Tongue (tissue), 2 donors: Measurements from ENCODE around the gene NOTCH4. TPM values are rescaled to one million over a fixed set of nuclear protein-coding genes. Genes with fewer than 3 reads are reported as not detected.
"Not testable (repeated sequence)": the region's sequence is repeated elsewhere in the genome, so short reads cannot be mapped to it uniquely, and the experiment has no call there.

Experiments used
- DNase-seq: peaks from one replicate; pipeline ENCODE4 v3.0.0-alpha.2; 2015
- total RNA-seq: library from RNA; depleted of rRNA; stranded (reverse); fragments of >200 nt; gene quantifications from one replicate; pipeline ENCODE4 v1.2.3, GENCODE V29; 2014

NOTCH4 gene
- total RNA-seq, 1 donor from 2014 or later, result 10.6 TPM

DNA sequence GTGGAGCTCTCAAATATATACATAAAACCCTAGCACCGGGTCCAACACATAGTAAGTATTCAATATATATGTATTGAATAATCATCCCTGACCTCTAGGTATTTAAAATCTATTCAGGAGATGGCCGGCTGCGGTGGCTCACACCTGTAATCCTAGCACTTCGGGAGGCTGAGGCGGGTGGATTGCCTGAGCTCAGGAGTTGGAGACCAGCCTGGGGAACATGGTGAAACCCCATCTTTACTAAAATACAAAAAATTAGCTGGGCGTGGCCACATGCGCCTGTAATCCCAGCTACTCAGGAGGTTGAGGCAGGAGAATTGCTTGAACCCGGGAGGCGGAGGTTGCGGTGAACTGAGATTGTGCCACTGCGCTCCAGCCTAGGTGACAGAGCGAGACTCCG, 30.8 kb downstream of the NOTCH4 start:
- DNase-seq, result not testable (repeated sequence)

DNA sequence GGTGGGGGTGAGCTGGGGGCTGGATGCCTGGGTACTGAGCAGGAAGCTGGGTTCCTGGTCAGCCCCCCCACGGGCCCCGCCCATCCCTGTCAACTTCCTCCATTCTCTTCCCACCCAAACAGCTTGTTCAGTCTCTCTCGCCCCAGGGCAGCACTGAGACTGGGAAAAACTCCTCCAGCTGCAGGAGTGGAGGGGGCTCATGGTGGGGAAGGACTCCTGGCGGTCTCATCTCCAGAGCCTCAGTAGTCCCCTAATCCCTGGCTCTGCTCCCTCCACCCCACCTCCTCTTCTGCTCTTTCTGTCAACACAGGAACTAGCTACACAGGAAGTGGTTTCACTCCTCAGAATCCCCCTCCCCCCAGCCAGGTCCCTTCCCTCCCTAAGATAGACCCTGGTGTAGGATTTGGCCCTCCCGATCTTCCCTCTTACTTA, 31.2 kb downstream of the NOTCH4 start, which contains the start of gene GPSM3:
TSS of gene GPSM3 (minus strand) at position 36 of the 432 bp plus-strand sequence. CDS start 130 bp downstream, outside the sequence.
- peak; percentile 36 for DNase-seq

DNA sequence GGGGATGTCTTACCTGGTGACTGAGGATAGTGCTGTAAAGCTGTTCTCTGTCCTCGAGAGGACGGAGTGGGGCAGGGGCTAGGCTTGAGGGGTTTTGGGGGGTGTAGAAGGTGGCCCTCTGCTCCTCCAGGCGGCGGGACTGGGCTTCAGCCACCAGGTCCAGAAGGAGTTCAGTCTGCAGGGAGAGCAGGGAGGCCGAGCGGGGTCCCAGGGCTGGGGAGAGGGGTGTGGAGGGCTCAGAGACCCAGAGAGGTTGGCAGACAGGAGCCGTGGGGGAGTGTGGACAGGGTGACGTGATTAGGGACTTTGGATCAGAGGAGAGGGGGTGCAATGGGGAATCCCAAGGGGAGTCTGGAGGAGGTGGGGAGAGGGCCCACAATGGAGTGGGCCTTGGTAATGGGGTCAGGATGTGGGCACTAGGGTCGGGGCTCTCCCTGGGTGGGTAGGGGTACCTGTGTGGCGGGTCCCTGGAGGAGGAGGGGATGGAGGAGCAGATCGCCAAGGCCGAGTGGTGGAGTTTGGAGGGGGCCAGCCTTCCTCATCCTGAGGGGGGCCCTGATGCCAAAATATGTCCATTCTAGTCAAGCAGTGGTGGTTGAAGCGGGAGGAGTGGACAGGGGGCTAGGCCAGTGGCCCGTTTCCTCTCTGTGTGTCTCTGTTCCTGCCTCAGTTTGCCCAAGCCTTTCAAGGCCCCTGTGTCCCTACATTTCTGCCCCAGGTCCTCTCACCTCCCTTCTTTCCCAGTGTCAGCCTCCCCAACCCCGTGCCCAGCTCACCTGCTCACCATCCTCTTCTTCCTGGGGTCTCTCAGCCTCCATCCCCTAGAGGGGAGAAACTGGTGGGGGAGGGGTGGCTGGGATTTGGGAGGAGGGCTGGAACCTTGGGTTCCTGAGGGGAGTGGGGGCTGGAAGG, 31.9 kb downstream of the NOTCH4 start:
- DNase-seq, result no peak

DNA sequence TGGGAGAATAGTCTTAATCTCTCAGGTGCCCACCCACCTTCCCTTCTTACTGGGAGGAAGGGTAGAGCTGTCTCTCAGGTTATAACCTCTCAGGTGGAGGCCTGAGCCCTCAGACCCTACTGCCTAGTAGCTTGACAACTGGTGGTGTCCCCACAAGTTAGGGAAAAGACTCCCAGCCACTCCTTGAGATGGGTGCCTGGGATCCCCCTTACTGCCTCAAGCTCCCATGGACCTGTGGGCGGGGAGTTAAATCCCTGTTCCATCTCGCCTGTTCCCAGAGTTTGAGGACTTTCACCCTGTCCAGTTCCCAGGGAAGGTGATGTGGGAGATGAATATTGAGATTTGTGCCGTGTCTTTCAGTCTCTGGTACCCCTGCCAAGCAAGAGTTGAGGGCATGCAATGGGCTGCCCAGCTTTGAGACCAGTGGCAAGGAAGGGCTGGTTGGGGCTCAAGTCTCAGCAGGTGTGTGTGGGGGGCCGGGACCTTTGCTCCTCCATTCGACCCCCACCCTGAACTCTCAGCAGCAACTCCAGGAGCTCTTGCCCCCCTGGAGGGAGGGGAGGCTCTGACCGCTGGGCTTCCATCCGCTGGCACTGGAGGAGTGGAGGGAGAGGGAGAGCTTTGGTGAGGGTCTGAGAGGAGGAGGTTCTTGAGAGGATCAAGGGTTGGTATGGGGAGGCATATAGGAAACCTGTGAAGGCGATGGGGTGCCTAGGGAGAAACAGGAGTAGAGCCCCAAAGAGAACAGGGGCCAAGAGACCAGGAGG, 32.8 kb downstream of the NOTCH4 start:
- no peak for DNase-seq

DNA sequence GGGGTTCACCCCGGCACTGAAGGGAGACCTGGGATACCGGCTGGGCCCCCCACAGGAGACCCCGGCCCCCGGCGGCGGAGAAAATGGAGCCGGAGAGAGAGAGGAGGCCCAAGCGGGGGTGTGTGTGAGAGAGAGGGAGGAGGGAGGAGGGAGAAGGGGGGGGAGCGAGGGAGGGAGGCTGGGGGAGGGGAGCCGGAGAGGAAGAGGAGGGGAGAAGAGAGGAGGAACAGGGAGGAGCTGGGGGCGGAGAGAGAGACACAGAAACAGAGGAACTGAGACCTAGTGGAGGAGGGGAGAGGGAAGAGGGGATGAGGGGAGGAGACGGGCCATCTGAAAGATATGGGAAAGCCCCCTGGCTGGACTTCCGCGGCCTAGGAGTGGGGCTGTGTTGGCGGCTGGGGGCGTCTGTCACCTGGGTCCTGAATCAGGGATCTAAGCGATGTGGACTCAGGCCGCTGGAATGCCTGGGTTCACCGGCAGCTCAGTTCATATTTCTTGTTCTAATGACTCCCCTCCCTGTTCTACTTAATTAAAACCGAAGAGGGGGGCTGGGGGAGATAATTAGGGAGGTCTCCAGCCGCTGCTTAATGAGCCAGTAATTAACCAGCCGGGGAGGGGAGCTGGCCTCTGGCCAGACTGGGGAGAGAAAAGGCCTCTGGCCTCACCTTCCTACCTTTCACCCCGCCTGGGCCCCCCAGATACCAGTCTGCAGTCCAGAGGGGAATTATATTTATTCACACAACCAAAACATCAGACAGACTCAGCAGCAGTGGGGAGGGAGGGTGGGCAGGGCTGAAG, 33.6 kb downstream of the NOTCH4 start, which contains the start of gene PBX2:
TSS of gene PBX2 (minus strand) at position 149 of the 798 bp plus-strand sequence. CDS start 287 bp downstream, outside the sequence.
- peak; percentile 97 for DNase-seq

DNA sequence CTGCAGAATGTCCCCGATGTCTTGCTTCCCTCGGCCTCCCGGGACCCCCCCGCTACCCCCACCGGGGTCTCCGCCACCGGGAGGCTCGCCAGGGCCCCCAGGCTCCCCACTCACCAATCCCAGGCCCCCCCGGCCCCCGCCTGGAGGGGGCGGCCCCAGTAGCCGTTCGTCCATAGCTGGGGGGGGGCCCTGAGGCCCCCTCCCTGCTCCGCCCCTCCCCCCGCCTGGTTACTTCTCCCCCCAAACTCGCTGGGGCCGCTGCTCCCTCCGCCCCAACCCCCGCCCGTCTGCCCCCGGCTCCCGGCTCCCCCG, 34.2 kb downstream of the NOTCH4 start:
- DNase-seq, result no peak

DNA sequence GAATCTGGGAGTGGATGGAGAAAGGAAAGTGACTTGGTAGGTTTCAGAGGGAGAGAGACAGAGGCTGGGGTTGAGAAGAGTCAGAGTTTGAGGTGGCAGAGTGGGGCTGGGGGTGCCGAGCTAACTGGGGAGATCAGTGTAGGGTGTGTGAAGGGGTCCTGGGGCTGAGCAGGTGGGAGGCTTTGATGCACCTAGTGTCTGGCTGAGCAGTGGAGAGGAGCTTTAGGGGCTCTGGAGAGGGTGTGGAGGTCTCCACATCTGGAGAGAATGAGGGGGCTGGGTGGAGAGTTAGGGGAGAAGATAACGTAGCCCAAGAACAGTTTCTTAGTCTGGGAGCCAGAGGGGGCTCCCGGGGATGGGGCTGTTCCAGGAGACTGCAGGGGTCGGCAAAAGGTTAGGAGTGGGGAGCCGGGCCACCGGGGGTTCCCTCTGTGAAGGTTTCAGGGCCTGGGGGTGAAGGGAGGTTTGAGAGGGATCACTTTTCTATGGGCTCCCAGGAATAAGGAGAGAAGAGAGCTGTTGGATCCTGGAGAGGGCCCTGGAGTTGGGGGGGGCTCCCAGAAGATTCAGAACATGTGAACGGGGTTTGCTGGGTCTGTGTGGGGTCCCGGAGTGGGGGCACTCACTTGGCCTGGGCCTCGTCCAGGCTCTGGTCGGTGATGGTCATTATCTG, 34.7 kb downstream of the NOTCH4 start:
- peak; percentile 35 for DNase-seq

DNA sequence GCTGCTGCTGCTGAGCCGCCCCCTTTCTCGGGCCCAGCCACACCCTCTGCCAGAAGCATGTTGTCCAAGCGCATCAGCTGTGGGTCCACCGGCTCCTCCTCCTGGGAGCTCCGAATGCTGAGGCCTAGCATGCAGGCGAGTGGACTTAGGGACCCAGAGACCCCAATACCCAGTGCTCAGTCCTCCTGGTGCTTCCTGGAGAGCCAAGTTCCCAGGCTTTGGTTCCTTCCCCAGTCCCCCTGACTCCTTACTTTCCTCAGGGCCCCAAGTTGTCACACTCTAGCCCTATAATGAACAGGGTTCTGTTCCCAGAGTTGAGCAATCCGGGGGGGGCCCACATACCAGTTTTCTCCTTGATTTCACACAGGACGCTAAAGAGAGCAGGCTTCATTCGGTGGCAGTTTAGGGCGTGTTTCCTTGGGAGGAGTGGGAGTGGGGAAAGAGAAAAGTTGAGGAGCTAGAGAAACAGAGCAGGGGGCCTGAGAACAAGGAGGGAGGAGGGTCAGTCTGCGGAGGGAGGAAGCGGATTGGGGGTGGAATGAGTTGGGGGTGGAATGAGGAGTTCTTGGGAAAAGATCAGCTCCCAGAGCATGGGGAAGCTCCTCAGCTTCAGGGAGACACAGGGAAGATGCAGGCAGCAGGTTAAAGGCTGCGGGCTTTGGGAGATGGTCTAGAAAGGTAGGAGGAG, 35.3 kb downstream of the NOTCH4 start:
- DNase-seq, result peak; percentile 54

DNA sequence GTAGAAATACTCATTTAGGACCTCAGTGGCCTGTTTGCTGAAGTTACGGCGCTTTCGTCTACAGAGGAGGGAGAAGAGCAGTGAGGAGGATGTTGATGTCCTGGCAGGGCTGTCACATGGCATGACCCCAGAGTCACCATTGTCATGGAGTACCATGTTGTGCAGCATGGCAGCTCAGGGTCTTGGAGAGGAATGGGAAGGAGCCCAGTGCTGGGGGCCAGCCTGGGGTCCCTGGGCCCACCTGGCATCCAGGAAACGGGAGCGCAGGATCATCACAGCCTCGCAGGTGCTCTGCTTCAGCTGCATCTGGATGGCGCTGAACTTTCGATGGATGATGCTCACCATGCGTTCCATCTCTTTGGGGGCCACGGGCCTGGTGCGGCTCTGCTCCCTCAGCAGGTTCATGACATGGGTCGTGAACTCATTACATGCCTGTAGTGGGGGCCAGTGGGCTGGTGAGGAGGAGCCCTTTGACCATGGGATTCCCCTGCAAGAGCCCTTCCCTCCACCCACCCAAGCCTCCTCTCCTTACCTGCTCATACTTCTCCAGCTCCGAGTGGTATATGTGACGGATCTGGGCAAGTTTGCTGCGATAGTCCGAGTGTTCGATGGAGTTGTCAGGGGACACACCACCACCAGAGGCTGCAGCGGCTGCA, 36.0 kb downstream of the NOTCH4 start:
- not testable (repeated sequence) for DNase-seq

DNA sequence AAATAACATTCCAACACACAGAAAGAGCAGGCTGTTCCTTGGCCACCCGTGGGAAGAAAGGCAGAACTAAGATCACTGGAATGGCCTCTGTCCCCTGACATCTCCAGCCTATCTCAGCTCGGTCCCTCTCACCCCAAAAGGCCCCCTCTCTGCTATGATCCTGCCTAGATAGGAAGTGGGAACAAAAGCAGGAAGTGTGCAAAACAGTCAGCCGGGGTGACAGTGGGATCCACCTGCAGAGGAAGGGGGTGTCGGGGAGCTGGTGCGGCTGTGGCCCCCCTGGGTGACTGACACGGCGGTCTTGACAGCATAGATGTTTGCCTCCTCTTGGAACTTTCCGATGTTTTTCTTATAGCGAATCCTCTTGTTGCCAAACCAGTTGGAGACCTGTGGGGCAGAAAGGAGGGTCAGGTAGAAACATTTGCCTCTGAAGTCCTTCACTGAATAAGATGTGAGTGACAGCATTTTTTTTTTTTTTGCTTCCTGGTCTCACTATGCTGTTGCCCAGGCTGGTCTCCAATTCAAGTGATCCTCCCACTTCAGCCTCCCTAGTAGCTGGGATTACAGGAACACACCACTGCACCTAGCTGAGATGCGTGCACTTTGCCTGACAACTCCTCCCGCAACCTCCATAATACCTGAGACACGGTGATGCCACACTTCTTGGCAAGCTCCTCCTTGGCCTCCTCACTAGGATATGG, 36.7 kb downstream of the NOTCH4 start:
- no peak for DNase-seq

DNA sequence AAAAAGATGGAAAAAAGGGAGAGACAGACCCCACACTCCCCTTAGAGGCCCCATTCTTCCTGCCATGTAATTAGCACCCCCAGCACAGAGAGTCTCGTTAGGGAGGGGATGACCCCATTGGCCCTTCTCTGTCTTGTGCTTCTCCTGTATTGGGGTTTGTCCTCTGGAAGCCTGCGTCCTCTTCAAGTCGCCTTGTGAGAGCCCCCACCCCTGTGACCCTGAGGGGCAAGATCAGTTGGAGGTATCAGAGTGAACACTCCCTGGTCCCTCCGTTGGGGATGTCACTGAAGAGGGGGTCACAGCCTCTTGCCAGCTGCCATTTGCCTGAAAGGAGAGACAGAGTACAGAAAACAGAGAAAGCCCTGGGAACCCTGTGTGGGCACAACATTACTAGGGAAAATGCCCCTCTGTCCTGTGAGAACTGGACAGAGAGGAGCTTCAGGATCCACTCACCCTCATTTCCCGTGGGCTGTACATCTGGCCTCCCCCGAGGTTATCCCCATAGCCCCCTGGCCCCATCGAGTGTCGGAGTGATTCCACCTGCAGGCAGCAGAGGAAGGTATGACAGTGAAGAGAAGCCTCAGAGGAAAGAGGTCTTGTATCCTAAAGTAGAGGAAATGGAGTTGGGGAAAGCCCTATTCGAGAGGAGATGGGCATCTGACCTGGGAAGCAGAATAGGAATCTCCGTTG, 37.6 kb downstream of the NOTCH4 start:
- not testable (repeated sequence) for DNase-seq

DNA sequence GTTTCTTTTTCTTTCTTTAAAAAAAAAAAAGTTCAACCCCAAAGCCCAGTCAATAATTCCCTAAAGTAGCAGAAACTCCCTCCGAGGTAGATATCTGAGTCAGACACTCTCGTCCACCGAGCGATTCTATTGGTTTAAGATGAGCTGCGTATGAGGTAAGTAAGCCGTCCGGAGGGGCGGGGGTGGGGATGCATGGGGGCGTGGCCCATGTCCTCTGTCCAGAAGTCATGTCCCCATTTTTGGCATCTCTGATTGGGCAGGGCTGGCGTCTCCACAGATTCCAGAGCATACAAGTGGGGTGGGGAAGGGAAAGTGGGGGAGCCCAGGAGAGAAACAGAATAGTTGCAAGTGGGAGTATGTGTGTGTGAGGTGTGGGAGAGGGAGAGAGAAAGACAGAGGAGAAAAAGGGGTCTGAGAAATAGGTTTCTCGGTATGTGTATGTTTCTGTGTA, 38.2 kb downstream of the NOTCH4 start:
- peak; percentile 78 for DNase-seq

DNA sequence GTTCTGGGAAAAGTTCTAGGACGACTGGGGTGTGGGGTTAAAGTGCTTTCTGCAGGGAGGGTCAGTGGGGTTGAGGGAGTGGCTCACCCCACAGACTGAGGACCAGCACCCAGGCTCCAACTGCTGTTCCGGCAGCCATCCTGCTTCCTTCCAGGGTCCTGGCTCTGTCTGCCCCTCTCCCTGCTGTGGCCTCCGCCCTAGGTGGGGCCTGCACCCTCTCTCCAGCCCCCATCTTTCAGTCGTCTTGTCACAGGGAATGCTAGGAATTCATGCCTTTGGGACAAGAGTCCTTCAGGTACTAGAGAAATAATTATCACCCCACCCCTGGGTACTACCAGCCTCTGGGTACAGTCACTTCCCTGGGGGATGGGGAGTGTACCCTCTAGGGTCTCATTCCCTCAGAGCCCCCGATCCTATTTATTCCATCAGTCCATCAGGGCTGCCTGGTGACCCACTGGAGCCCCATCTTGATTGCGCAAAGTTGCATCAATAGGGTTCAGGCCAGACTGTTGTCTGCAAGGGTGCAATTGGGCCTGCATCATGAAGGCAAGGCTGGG, 39.7 kb downstream of the NOTCH4 start, which contains the start of gene AGER:
TSS of gene AGER (minus strand) at position 170 of the 557 bp plus-strand sequence. CDS start at position 139, 31 bp downstream.
- DNase-seq, result no peak

DNA sequence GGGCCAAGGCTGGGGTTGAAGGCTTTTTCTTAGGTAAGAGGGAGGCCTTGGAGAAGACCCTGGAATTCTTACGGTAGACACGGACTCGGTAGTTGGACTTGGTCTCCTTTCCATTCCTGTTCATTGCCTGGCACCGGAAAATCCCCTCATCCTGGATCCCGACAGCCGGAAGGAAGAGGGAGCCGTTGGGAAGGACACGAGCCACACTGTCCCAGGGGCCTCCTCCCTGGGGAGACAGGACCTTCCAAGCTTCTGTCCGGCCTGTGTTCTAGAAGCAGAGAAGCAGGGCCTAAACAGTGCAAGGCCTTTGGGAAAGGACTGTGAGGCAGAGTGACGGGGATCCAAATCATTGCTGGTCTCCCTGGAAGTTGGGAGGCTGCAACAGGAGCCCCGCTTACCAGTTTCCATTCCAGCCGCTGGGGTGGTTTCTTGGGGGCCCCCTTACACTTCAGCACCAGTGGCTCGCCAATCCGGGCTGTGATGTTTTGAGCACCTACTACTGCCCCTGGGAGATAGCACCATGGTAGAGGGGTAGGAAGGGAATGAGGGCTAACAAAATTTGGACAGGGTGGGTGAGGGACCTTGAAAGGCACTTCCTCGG, 40.3 kb downstream of the NOTCH4 start:
- DNase-seq, result no peak

DNA sequence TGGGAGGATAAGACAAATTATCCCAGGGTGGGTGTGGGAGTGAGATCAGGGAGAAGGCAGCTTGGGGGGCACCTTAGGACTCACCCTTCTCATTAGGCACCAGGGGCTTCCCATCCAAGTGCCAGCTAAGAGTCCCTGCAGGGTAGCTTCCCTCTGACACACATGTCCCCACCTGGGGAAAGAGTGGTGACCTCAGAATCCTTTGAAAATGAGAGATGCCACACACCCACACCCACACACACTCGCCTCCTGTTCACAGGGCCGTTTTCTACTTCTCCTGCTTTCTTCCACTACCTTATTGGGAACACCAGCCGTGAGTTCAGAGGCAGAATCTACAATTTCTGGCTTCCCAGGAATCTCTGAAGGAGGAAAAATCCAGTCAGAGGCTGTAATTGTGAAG, 40.8 kb downstream of the NOTCH4 start:
- DNase-seq, result no peak

DNA sequence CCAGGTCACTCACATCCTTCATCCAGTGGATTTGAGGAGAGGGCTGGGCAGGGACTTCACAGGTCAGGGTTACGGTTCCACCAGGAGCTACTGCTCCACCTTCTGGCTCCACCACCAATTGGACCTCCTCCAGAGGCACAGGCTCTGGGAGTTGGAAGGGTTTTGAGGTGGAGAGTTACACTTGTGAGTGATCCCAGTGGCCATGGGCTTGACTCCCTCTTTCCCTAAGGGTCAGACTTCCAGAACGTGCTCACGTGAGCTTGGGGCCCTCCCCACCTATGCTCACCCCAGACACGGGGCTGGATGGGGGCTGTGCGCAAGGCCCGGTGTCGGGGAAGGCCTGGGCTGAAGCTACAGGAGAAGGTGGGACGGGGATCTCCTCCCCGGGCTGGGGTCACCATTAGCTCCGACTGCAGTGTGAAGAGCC, 41.3 kb downstream of the NOTCH4 start:
- DNase-seq, result no peak

DNA sequence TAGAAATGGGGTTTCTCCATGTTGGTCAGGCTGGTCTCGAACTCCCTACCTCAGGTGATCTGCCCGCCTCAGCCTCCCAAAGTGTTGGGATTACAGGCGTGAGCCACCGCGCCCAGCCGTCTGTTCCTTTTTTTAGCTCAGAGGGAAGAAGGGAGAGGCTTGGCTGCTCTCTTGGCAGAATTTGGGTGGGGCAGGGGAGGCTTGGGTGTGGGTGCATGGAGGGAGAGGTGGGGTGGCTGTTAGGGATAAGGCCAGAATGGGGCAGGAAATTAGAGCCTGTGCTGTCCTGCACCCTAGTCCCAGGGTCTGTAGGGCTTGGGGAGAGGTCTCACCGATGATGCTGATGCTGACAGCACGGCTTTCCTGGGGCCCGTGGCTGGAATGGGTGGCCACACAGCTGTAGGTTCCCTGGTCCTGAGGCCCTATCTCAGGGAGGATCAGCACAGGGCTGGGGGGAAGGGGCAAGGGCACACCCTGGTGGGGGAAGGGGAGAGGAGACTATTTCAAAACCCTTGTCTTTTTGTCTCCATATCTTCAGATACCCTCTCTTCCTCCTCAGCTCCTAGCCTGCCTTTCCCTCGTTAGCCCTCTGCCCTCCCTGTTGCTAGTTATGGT, 41.8 kb downstream of the NOTCH4 start:
- DNase-seq, result no peak
